Osteoblast (primary cell): ENCODE measurements around the gene RAF1. TPM values are rescaled to one million over a fixed set of nuclear protein-coding genes. Genes with fewer than 3 reads are reported as not detected.

Experiments
- DNase-seq: peaks from one replicate; pipeline ENCODE4 v3.0.0; 2011; ENCODE audit warnings: low spot score, mixed read lengths; ENCODE audit not compliant: insufficient read length; ENCODE audit errors: missing footprints
- H2AFZ ChIP-seq: 2 replicates; pipeline ENCODE4 v1.6.0; 2011; ENCODE audit warnings: mild to moderate bottlenecking, low read length
- H3K27ac ChIP-seq: 2 replicates; pipeline ENCODE4 v1.5.1; 2011; ENCODE audit warnings: mild to moderate bottlenecking, low read depth, low read length, moderate library complexity
- H3K27me3 ChIP-seq: 2 replicates; pipeline ENCODE4 v1.6.0; 2012; ENCODE audit warnings: mild to moderate bottlenecking, control low read depth, inconsistent platforms, low read length, moderate library complexity; ENCODE audit not compliant: insufficient read depth
- H3K36me3 ChIP-seq: 2 replicates; pipeline ENCODE4 v1.5.1; 2011; ENCODE audit warnings: mild to moderate bottlenecking, low read length, control low read depth, moderate library complexity; ENCODE audit not compliant: insufficient read depth
- H3K4me1 ChIP-seq: 2 replicates; pipeline ENCODE4 v1.5.1; 2011; ENCODE audit warnings: mild to moderate bottlenecking, low read length, control low read depth, moderate library complexity; ENCODE audit not compliant: insufficient read depth
- H3K4me2 ChIP-seq: 2 replicates; pipeline ENCODE4 v1.6.0; 2011; ENCODE audit warnings: mild to moderate bottlenecking, low read length; ENCODE audit not compliant: insufficient read depth
- H3K4me3 ChIP-seq: fragments of 200-600 bp; sonication (generic); 3 replicates; pipeline ENCODE4 v1.5.1; 2012; ENCODE audit warnings: mild to moderate bottlenecking, low read length, inconsistent platforms; ENCODE audit not compliant: insufficient read depth
- H3K79me2 ChIP-seq: 2 replicates; pipeline ENCODE4 v1.6.0; 2012; ENCODE audit warnings: mild to moderate bottlenecking, low read length, control low read depth, inconsistent platforms; ENCODE audit not compliant: insufficient read depth
- H3K9me3 ChIP-seq: 2 replicates; pipeline ENCODE4 v1.5.1; 2011; ENCODE audit warnings: low read depth, low read length, control low read depth
- H4K20me1 ChIP-seq: 2 replicates; pipeline ENCODE4 v1.6.0; 2012; ENCODE audit warnings: mild to moderate bottlenecking, low read length, control low read depth; ENCODE audit not compliant: insufficient read depth
- total RNA-seq: library from RNA; depleted of rRNA; stranded (reverse); fragments of >200 nt; gene quantifications from 2 replicates; pipeline ENCODE4 v1.2.3, GENCODE V29; 2012
- TF ChIP-seq, protein P1 (sequence below): IDR thresholded peaks from 2 replicates; pipeline ENCODE4 v1.5.1; 2011; ENCODE audit warnings: mild to moderate bottlenecking, low read depth, low read length, moderate library complexity; ENCODE audit errors: extremely low read depth

RAF1 gene
- total RNA-seq, 1 donor = 118 TPM

DNA sequence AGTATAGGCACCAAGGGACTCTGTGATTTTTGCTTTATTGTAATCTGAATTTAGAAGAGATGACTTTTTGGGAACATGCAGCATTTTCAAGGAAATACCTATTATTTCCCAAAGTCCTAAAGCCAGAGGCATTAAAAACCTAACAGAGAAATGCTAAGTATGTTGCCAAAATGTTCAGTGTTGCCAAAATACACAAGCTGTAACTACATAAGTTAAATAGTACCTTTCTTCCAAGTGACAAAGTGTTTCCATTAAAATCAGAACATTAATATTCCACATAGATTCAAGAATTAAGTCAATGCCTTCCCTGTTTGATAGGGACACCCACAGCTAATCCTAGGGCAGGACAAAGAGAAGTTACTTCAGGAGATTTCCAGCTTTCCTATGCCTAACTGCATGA is 65.0 kb downstream of the RAF1 start:
- Histone ChIP-seq H3K27me3 (no peaks in the 10 kb centered on the region), H4K20me1 (peaks cover 1% of the 10 kb centered on the region), H3K9me3 (no peaks in the 10 kb centered on the region), H2AFZ (no peak overlapping the region), H3K36me3 (peaks cover 77% of the 10 kb centered on the region), H3K27ac (no peak overlapping the region), H3K4me3 (no peak overlapping the region), H3K4me1 (peaks cover 3% of the 10 kb centered on the region), H3K79me2 (peaks cover 6% of the 10 kb centered on the region), H3K4me2 (no peak overlapping the region)
- DNase-seq = no peak
- TF ChIP-seq, protein P1, sequence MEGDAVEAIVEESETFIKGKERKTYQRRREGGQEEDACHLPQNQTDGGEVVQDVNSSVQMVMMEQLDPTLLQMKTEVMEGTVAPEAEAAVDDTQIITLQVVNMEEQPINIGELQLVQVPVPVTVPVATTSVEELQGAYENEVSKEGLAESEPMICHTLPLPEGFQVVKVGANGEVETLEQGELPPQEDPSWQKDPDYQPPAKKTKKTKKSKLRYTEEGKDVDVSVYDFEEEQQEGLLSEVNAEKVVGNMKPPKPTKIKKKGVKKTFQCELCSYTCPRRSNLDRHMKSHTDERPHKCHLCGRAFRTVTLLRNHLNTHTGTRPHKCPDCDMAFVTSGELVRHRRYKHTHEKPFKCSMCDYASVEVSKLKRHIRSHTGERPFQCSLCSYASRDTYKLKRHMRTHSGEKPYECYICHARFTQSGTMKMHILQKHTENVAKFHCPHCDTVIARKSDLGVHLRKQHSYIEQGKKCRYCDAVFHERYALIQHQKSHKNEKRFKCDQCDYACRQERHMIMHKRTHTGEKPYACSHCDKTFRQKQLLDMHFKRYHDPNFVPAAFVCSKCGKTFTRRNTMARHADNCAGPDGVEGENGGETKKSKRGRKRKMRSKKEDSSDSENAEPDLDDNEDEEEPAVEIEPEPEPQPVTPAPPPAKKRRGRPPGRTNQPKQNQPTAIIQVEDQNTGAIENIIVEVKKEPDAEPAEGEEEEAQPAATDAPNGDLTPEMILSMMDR = no peak

DNA sequence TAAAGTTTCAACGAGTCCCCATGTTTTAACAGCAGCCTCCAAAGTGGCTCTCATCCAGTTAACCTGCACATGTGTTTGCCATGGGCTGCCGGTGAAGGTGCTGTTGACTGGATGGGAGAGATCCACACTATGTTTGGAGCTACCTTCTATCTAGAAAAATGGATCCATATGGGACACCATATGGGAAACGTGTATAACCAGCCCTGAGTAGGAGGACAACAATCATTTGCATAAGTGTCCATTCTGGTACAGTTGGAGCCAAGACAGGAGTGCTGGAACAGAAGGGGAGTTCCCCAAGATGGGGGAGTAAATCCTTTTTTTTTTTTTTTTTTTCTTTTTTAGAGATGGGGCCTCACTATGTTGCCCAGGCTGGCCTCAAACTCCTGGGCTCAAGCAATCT is 70.4 kb downstream of the RAF1 start:
- H3K4me2 ChIP-seq = no peak overlapping the region
- DNase-seq = peak; percentile 64
- no peak overlapping the region for H3K4me3 ChIP-seq
- peaks cover 5% of the 10 kb centered on the region for H4K20me1 ChIP-seq
- TF ChIP-seq, protein P1 = no peak
- H3K4me1 ChIP-seq = peaks cover 2% of the 10 kb centered on the region
- H2AFZ ChIP-seq = no peak overlapping the region
- no peaks in the 10 kb centered on the region for H3K27me3 ChIP-seq
- H3K27ac ChIP-seq = no peak overlapping the region
- H3K9me3 ChIP-seq = no peaks in the 10 kb centered on the region
- H3K79me2 ChIP-seq = no peaks in the 10 kb centered on the region
- H3K36me3 ChIP-seq = peaks cover 76% of the 10 kb centered on the region

DNA sequence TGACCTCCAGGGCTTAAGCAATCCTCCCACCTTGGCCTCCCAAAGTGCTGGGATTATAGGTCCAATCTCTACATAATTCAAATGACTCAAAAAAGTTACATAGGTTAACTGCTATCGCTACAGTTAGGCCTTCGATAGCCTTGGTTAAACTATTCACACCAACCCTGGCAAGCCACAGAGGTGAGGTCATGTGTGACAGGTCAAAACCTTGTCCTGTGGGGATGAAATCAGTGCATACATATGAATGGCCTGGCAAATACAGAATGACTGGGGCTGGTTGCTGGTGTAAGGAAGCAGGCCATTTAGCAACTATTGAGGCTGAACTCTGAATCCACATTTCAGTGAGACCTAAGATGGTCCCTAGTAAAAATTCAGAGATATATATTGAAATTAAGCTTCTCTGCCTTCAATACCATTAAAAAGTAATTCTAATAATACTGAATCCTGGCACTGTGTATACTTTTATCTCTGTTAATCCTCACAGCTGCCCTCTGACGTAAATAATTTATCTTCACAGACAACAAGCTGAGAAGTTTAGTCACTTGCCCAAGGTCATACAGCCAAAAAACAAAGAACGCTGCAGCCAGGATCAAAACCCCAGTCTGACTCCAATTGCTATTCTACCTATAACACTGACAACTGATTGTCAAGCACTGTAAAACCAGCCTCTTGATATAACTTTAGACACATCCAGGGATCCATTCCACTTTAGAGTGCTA is 71.8 kb downstream of the RAF1 start:
- Histone ChIP-seq H3K27ac (no peak overlapping the region), H3K4me3 (no peak overlapping the region), H3K27me3 (no peaks in the 10 kb centered on the region), H3K79me2 (peaks cover 2% of the 10 kb centered on the region), H3K36me3 (peaks cover 73% of the 10 kb centered on the region), H3K9me3 (no peaks in the 10 kb centered on the region), H2AFZ (no peak overlapping the region), H4K20me1 (peaks cover 11% of the 10 kb centered on the region), H3K4me2 (no peak overlapping the region), H3K4me1 (peaks cover 7% of the 10 kb centered on the region)
- DNase-seq = no peak
- TF ChIP-seq, protein P1 = no peak

DNA sequence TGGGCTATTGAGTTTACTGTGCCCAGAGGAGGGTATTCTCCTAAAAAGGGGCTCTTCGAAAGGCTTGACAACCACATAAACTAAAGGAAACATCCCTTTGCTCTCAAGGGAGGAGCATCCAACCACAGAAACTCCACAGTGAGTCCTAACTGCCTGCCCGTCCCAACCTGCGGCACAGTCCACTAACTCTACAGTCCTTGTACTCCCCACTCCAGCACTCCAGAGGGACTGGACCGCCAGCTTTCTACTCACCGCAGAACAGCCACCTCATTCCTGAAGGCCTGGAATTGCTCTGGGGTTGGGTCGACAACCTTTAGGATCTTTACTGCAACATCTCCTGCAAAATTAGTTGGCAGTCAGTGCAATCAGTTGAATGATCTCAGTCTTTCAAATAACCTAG is 72.5 kb downstream of the RAF1 start:
- no peak overlapping the region for H2AFZ ChIP-seq
- no peak for DNase-seq
- H3K27ac ChIP-seq = no peak overlapping the region
- no peak overlapping the region for H3K4me3 ChIP-seq
- H3K4me1 ChIP-seq = peaks cover 7% of the 10 kb centered on the region
- TF ChIP-seq, protein P1 = no peak
- H3K27me3 ChIP-seq = no peaks in the 10 kb centered on the region
- H3K4me2 ChIP-seq = no peak overlapping the region
- peaks cover 2% of the 10 kb centered on the region for H3K79me2 ChIP-seq
- peaks cover 71% of the 10 kb centered on the region for H3K36me3 ChIP-seq
- peaks cover 11% of the 10 kb centered on the region for H4K20me1 ChIP-seq
- H3K9me3 ChIP-seq = no peaks in the 10 kb centered on the region
